Uterus (tissue), 4 donors: Measurements from ENCODE around the gene STRADA. TPM values are rescaled to one million over a fixed set of nuclear protein-coding genes. Genes with fewer than 3 reads are reported as not detected.

Experiments used
- DNase-seq, 2 donors: peaks; one replicate each; pipeline ENCODE4 v3.0.0-alpha.2; 2019 to 2020
- H3K27ac ChIP-seq, 2 donors: fragments of 200-600 bp; sonication (generic); 1 replicate in 1 of 2; 2 replicates in 1 of 2; pipeline ENCODE4 v1.5.1; 2016 to 2018
- H3K27me3 ChIP-seq, 2 donors: fragments of 200-600 bp; sonication (generic); one replicate each; pipeline ENCODE4 v1.5.1; 2018 to 2019; ENCODE audit warnings: control low read depth in 1 of 2
- H3K36me3 ChIP-seq, 2 donors: fragments of 200-600 bp; sonication (generic); one replicate each; pipeline ENCODE4 v1.5.1; 2019; ENCODE audit warnings: control low read depth in 1 of 2
- H3K4me1 ChIP-seq, 2 donors: fragments of 200-600 bp; sonication (generic); one replicate each; pipeline ENCODE4 v1.5.1; 2018 to 2019; ENCODE audit warnings: control low read depth in 1 of 2
- H3K4me3 ChIP-seq, 2 donors: fragments of 200-600 bp; sonication (generic); 1 replicate in 1 of 2; 2 replicates in 1 of 2; pipeline ENCODE4 v1.5.1; 2018 to 2019; ENCODE audit warnings: mild to moderate bottlenecking in 1 of 2
- H3K9me3 ChIP-seq, 2 donors: fragments of 200-600 bp; sonication (generic); one replicate each; pipeline ENCODE4 v1.5.1; 2019; ENCODE audit warnings: control low read depth in 1 of 2
- POLR2A ChIP-seq, 2 donors: fragments of 450-650 bp; IDR thresholded peaks; one replicate each; pipeline ENCODE4 v1.6.1; 2016; ENCODE audit warnings: antibody characterized with exemption in 2 of 2, mild to moderate bottlenecking in 1 of 2, moderate library complexity in 1 of 2
- intact Hi-C: fragments of 100-400 bp; cut with DNase I; formaldehyde crosslinking; loops from one replicate; pipeline ENCODE4 v1.15.1; 2023; ENCODE audit warnings: low total_unique reads
- total RNA-seq, 4 donors: library from RNA; depleted of rRNA in 3 of 4; stranded (reverse); fragments of >200 nt in 3 of 4; gene quantifications; one replicate each; pipeline versions ENCODE4 v1.1.0 to v1.2.4, GENCODE V29; 2014 to 2023
- TF ChIP-seq, protein P1 (sequence below), 4 experiments: fragments of 200-600 bp in 2 of 4; fragments of 450-650 bp in 2 of 4; sonication (generic) in 2 of 4; IDR thresholded peaks; one replicate each; pipeline ENCODE4 v1.5.1; 2016 to 2019; ENCODE audit warnings: antibody characterized with exemption in 4 of 4, mild to moderate bottlenecking in 2 of 4, moderate library complexity in 1 of 4
- donor health status: DM: yes; HTN: yes; CAD: no.

STRADA gene
- total RNA-seq, 4 donors from 2014 or later: 14.1 to 60.9 (median 27.9) TPM

DNA sequence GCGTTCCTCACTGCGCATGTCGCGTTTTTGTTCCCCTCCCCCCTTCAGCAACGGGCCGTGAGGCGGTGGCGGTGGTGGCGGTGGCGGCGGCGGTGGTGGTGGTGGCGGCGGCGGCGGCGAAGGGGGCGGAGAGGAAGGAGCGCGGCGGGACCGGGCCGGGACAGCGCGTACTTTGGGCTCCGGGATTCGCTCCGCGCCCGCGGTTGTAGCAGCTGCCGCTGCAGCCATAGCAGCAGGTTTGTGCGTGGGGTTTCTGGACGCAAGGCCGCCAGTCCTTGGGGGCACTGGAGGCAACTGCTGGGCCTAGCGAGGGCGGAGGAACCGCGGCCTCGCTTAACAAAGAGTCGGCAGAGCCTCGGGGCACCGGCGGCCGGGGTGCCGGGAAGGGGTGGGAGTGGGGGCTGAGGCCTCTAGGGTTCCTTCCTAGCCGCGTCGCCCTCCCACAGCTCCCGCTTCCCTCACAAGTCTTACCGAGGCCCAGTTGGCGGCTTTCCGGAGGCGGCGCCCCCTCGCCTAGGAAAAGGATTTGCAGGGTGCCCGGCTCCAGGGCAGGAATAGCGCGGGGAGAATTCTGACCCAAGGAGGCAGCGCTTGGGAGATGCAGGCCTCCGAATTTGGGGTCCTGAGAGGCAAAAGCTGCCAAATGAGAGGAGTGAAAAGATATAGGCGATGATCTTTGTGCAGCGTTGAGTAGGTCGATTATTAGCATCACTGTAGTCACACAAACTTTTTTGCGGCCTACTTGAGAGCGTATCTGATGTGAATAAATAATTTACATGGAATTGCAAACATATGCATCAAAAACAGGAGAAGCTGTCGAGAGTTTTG, 32.8 kb upstream of the STRADA start, which contains the start of gene DDX42:
TSS of gene DDX42 (plus strand) at position 30 of the 828 bp plus-strand sequence. CDS start 12,880 bp downstream, outside the sequence.
- intact Hi-C loops: no loop called here
- H3K9me3 ChIP-seq: no peaks in the 10 kb centered on the region
- DNase-seq: peak; percentile 39 to 89
- peak within 1 kb of the TSS; percentile 94 to 99 for H3K27ac ChIP-seq
- TF ChIP-seq, protein P1, sequence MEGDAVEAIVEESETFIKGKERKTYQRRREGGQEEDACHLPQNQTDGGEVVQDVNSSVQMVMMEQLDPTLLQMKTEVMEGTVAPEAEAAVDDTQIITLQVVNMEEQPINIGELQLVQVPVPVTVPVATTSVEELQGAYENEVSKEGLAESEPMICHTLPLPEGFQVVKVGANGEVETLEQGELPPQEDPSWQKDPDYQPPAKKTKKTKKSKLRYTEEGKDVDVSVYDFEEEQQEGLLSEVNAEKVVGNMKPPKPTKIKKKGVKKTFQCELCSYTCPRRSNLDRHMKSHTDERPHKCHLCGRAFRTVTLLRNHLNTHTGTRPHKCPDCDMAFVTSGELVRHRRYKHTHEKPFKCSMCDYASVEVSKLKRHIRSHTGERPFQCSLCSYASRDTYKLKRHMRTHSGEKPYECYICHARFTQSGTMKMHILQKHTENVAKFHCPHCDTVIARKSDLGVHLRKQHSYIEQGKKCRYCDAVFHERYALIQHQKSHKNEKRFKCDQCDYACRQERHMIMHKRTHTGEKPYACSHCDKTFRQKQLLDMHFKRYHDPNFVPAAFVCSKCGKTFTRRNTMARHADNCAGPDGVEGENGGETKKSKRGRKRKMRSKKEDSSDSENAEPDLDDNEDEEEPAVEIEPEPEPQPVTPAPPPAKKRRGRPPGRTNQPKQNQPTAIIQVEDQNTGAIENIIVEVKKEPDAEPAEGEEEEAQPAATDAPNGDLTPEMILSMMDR (IDR thresholded peaks at IDR 0.05): no peak
- TF ChIP-seq POLR2A (IDR thresholded peaks at IDR 0.05): peak in 1 of 2 donors; percentile 24
- H3K27me3 ChIP-seq: no peaks in the 10 kb centered on the region
- no peaks in the 10 kb centered on the region for H3K36me3 ChIP-seq
- peak within 1 kb of the TSS; percentile 69 to 94 for H3K4me3 ChIP-seq
- H3K4me1 ChIP-seq: peaks cover 4 to 8% of the 10 kb centered on the region in 2 donors

DNA sequence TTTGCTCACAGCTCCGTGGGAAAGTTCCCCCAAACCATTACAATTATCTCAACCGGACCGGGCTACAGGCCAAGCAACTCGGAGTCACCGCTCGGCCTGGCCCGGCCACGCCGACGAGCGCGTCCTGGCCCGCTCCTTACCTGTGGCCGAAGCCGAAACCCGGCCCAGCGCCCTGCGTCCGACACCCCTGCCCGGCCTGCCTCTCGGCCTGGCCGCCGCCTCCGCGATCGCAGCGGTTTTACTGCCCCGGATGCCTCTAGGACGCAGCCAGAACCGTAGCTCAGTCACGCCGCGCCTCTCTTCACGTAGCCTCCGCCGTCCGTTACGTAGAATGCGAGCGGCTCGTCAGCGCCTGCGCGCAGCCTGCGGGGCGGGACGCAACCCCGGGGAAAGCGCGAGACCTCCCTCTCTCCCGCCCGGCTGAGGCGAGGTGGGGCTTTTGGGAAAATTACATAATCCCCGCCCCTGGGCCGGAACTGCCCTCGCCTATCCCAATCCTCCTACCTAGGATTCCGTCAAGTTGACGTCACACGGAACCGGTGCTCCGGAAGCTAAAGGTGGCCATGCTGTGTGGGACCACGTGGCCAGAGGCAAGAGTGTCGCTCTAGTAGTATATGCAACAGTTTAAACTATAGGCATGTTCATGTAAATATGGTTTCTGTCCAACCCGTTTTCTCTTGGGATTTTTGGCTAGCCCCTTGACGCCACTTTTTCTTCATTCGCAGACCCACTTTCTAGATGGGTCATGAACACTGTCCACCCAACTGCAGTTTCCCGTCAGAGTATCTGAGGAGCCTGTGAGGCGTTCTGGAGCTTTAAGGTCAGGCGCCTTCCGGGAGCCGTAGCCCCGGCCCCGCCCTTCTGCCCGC, 31.9 kb upstream of the STRADA start, which contains the start of gene CCDC47:
TSS of gene CCDC47 (minus strand) at position 326 of the 869 bp plus-strand sequence. CDS start 7,422 bp downstream, outside the sequence.
- H3K36me3 ChIP-seq: no peaks in the 10 kb centered on the region
- intact Hi-C loops: no loop called here
- TF ChIP-seq, protein P1 (IDR thresholded peaks at IDR 0.05): peak in 1 of 4 experiments; percentile 9
- TF ChIP-seq POLR2A (IDR thresholded peaks at IDR 0.05): peak; percentile 95 to 98

DNA sequence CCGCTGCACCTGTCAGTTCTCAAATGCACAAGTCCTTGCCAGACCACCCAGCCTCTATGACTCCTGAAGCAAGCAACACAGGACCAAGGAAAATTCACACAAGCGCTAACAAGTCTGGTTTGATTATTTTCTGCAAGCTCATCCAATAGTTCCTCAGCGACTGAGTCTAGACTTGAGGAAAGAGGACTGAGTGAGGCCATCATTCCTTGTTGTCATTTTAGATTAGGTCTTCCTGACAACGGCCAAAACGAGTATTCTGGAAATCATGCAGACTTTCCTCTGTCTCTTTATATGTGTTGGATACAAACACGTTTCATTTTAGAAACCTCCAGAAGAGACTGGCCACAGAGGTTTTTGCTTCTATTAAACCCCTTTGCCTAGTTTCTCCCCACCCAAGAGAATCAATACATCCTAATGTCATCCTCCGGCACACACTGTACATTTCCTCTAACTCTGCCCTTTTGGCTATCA, 31.2 kb upstream of the STRADA start:
- DNase-seq: no peak
- TF ChIP-seq POLR2A (IDR thresholded peaks at IDR 0.05): no peak
- TF ChIP-seq, protein P1 (IDR thresholded peaks at IDR 0.05): no peak
- Histone ChIP-seq H3K27me3 (no peaks in the 10 kb centered on the region), H3K4me3 (peak overlapping the region; percentile 69 to 94), H3K9me3 (no peaks in the 10 kb centered on the region), H3K4me1 (peaks cover 4 to 8% of the 10 kb centered on the region in 2 donors), H3K36me3 (no peaks in the 10 kb centered on the region), H3K27ac (peak overlapping the region; percentile 94 to 99)
- intact Hi-C loops: no loop called here

More for the DNA sequence above, 31.9 kb upstream of the STRADA start, which contains the start of gene CCDC47:
- Histone ChIP-seq H3K27ac (peak within 1 kb of the TSS; percentile 94 to 99), H3K4me3 (peak within 1 kb of the TSS; percentile 69 to 94), H3K9me3 (no peaks in the 10 kb centered on the region), H3K4me1 (peaks cover 4 to 8% of the 10 kb centered on the region in 2 donors), H3K27me3 (no peaks in the 10 kb centered on the region)
- DNase-seq: peak; percentile 99

DNA sequence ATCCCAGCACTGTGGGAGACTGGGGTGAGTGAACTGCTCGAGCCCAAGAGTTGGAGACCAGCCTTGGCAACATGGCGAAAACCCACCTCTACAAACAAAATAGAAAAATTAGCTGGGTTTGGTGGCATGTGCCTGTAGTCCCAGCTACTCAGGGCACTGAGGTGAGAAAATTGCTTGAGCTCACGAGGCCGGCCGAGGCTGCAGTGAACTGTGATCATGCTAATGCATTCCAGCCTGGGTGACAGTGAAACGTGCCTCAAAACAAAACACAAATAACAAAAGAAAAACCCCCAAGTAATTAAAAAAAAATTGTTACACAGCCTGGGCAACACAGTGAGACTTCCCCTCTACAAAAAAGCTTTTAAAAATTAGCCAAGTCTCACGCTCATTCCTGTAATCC, 26.8 kb upstream of the STRADA start:
- peaks cover 0 to 4% of the 10 kb centered on the region in 2 donors for H3K4me1 ChIP-seq
- DNase-seq: no peak
- H3K4me3 ChIP-seq: no peak overlapping the region
- no peaks in the 10 kb centered on the region for H3K27me3 ChIP-seq
- no peak for TF ChIP-seq POLR2A (IDR thresholded peaks at IDR 0.05)
- TF ChIP-seq, protein P1 (IDR thresholded peaks at IDR 0.05): no peak
- no peaks in the 10 kb centered on the region for H3K9me3 ChIP-seq
- no peak overlapping the region for H3K27ac ChIP-seq
- intact Hi-C loops: no loop called here
- no peaks in the 10 kb centered on the region for H3K36me3 ChIP-seq
